ENCODE measurements around the gene FGF14. TPM values are rescaled to one million over a fixed set of nuclear protein-coding genes. Genes with fewer than 3 reads are reported as not detected.

The FGF14 gene
- polyA plus RNA-seq, 1 of the 3 experiments (the other 2 are of a cell fraction) = 0.20 TPM

DNA sequence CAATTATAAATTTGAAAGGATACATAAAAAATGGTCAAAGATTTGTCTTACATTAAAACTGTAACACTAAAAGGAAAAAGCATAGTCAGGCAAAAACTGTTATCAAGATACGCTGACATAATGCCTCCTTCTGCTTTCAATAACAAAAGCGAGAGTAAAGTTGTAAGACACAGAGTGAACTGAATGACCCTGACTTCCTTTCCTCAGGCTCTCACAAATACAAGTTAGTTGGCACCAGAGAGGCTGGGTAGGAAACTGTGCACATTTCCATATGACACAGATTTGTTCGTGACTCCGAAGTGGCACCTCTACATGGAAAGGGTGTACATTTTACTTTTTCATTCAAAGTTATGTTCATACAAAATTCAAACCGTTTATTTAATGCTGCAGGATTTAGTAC, 15.4 kb downstream of the FGF14 start (continued):
- TF ChIP-seq, protein P1, sequence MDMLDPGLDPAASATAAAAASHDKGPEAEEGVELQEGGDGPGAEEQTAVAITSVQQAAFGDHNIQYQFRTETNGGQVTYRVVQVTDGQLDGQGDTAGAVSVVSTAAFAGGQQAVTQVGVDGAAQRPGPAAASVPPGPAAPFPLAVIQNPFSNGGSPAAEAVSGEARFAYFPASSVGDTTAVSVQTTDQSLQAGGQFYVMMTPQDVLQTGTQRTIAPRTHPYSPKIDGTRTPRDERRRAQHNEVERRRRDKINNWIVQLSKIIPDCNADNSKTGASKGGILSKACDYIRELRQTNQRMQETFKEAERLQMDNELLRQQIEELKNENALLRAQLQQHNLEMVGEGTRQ (IDR thresholded peaks at IDR 0.05; ENCODE audit: borderline replicate concordance, low read depth, low read length) = no peak
- no peak for TF ChIP-seq ELF1 (IDR thresholded peaks at IDR 0.05)
- TF ChIP-seq FOXM1 (IDR thresholded peaks at IDR 0.05; ENCODE audit: low read depth) = no peak
- TF ChIP-seq JUND (IDR thresholded peaks at IDR 0.05) = no peak
- no peak for TF ChIP-seq RFX5 (IDR thresholded peaks at IDR 0.05; ENCODE audit: low read length)
- TF ChIP-seq GABPA (IDR thresholded peaks at IDR 0.05; ENCODE audit: low read depth) = no peak

DNA sequence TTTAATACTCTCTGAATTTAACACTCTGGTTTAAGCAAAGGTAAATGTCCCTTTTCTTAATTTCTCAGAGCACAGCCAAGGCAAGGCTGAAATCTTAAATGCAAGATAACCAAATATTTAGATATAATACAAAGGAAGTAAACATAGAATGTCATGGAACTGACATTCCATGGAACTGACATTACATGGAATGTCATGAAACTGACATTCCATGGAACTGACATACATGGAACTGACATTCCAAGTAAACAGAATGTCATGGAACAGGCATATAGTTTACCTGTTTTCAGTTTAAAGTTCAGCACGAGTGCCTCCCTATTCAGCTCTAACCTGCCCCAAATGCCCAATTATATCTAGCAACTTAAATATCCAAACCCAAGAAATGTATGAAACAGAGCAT, 21.8 kb downstream of the FGF14 start:
- no peak overlapping the region for H3K9ac ChIP-seq
- no peak overlapping the region for H2AFZ ChIP-seq (ENCODE audit: low read depth)
- no peaks in the 10 kb centered on the region for H3K27me3 ChIP-seq (ENCODE audit: insufficient read depth)
- no peak overlapping the region for H3K4me2 ChIP-seq
- H4K20me1 ChIP-seq (ENCODE audit: insufficient read depth) = no peaks in the 10 kb centered on the region
- no peak overlapping the region for H3K4me3 ChIP-seq (ENCODE audit: low read depth in 2 of 2, low read length in 1 of 2)
- ChIA-PET POLR2A (no interaction called here), CTCF (interaction anchor here (1.6 kb wide), 1 partner anchor 56 kb away, joined by 4 read pairs; no protein-coding TSS in a partner anchor)
- no peak overlapping the region; a peak in 1 of 4 replicates for H3K27ac ChIP-seq (ENCODE audit: low read depth in 2 of 2, low read length in 1 of 2)
- H3F3A ChIP-seq (replicated peaks; ENCODE audit: insufficient read depth) = no peaks in the 10 kb centered on the region
- H3K9me3 ChIP-seq = no peaks in the 10 kb centered on the region
- 60% methylated on average over 1 of the region's 1 CpG for WGBS (ENCODE audit: low lambda C conversion rate)
- H3K4me1 ChIP-seq (ENCODE audit: control insufficient read depth in 1 of 2, insufficient read depth in 2 of 2, low read depth in 1 of 2, low read length in 1 of 2) = peaks cover 0 to 8% of the 10 kb centered on the region in 2 experiments; a peak in 2 of 4 replicates
- peaks cover 0 to 5% of the 10 kb centered on the region in 2 experiments for H3K36me3 ChIP-seq (replicated peaks in 1 of 2; ENCODE audit: control insufficient read depth in 1 of 2, insufficient read depth in 2 of 2, low read length in 1 of 2)
- H3K79me2 ChIP-seq (ENCODE audit: insufficient read depth) = no peaks in the 10 kb centered on the region
- no peaks in the 10 kb centered on the region for H3K9me2 ChIP-seq
- DNase-seq = no peak
- TF ChIP-seq TCF12 (IDR thresholded peaks at IDR 0.05) = no peak
- TF ChIP-seq MEF2A (IDR thresholded peaks at IDR 0.05; ENCODE audit: borderline replicate concordance, low read depth) = no peak
- TF ChIP-seq, protein P2, sequence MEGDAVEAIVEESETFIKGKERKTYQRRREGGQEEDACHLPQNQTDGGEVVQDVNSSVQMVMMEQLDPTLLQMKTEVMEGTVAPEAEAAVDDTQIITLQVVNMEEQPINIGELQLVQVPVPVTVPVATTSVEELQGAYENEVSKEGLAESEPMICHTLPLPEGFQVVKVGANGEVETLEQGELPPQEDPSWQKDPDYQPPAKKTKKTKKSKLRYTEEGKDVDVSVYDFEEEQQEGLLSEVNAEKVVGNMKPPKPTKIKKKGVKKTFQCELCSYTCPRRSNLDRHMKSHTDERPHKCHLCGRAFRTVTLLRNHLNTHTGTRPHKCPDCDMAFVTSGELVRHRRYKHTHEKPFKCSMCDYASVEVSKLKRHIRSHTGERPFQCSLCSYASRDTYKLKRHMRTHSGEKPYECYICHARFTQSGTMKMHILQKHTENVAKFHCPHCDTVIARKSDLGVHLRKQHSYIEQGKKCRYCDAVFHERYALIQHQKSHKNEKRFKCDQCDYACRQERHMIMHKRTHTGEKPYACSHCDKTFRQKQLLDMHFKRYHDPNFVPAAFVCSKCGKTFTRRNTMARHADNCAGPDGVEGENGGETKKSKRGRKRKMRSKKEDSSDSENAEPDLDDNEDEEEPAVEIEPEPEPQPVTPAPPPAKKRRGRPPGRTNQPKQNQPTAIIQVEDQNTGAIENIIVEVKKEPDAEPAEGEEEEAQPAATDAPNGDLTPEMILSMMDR (IDR thresholded peaks at IDR 0.05) = no peak
- no peak for TF ChIP-seq TAF1 (IDR thresholded peaks at IDR 0.05; ENCODE audit: borderline replicate concordance, low read depth, low read length)

DNA sequence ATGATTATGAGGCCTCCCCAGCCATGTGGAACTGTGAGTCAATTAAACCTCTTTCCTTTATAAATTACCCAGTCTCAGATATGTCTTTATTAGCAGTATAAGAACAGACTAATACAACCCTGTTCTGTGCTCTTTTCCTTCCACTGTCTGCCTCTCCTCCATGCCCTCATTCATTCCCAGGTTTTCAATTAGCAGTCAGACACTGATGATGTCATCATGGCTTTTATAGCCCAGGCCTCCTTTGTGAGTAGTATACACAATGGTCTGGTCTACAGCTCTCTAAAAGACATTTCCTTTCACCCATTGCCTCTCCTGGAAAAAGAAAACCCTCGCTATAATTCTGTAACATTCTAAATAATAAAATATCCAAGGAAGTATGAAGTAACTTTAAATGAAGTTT, 25.5 kb downstream of the FGF14 start:
- H3F3A ChIP-seq (replicated peaks; ENCODE audit: insufficient read depth) = no peaks in the 10 kb centered on the region
- no peaks in the 10 kb centered on the region for H4K20me1 ChIP-seq (ENCODE audit: insufficient read depth)
- WGBS (ENCODE audit: low lambda C conversion rate) = 87% methylated on average over 1 of the region's 1 CpG
- no peaks in the 10 kb centered on the region for H3K27me3 ChIP-seq (ENCODE audit: insufficient read depth)
- H3K27ac ChIP-seq (ENCODE audit: low read depth in 2 of 2, low read length in 1 of 2) = peak overlapping the region in 1 of 2 experiments; percentile 23; a peak in 1 of 4 replicates
- POLR2A ChIA-PET = interaction anchor here (1.0 kb wide), 1 partner anchor 18 kb away, joined by 3 read pairs; no protein-coding TSS in a partner anchor
- no peaks in the 10 kb centered on the region for H3K9me2 ChIP-seq
- TF ChIP-seq, protein P3, sequence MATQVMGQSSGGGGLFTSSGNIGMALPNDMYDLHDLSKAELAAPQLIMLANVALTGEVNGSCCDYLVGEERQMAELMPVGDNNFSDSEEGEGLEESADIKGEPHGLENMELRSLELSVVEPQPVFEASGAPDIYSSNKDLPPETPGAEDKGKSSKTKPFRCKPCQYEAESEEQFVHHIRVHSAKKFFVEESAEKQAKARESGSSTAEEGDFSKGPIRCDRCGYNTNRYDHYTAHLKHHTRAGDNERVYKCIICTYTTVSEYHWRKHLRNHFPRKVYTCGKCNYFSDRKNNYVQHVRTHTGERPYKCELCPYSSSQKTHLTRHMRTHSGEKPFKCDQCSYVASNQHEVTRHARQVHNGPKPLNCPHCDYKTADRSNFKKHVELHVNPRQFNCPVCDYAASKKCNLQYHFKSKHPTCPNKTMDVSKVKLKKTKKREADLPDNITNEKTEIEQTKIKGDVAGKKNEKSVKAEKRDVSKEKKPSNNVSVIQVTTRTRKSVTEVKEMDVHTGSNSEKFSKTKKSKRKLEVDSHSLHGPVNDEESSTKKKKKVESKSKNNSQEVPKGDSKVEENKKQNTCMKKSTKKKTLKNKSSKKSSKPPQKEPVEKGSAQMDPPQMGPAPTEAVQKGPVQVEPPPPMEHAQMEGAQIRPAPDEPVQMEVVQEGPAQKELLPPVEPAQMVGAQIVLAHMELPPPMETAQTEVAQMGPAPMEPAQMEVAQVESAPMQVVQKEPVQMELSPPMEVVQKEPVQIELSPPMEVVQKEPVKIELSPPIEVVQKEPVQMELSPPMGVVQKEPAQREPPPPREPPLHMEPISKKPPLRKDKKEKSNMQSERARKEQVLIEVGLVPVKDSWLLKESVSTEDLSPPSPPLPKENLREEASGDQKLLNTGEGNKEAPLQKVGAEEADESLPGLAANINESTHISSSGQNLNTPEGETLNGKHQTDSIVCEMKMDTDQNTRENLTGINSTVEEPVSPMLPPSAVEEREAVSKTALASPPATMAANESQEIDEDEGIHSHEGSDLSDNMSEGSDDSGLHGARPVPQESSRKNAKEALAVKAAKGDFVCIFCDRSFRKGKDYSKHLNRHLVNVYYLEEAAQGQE (IDR thresholded peaks at IDR 0.05; ENCODE audit: low read depth, low read length) = no peak
- no peak for TF ChIP-seq TEAD4 (IDR thresholded peaks at IDR 0.05; ENCODE audit: borderline replicate concordance, insufficient read depth)
- TF ChIP-seq TCF12 (IDR thresholded peaks at IDR 0.05) = no peak
- TF ChIP-seq FOXJ3 (CRISPR knock-in tag; IDR thresholded peaks at IDR 0.05) = no peak
- H3K9ac ChIP-seq = no peak overlapping the region
- no peak overlapping the region for H3K4me2 ChIP-seq
- H3K9me3 ChIP-seq = no peaks in the 10 kb centered on the region
- no peak overlapping the region for H2AFZ ChIP-seq (ENCODE audit: low read depth)
- CTCF ChIA-PET = interaction anchor here (1.2 kb wide), 1 partner anchor 19 kb away, joined by 3 read pairs; no protein-coding TSS in a partner anchor
- H3K4me3 ChIP-seq (ENCODE audit: low read depth in 2 of 2, low read length in 1 of 2) = no peak overlapping the region
- H3K36me3 ChIP-seq (replicated peaks in 1 of 2; ENCODE audit: control insufficient read depth in 1 of 2, insufficient read depth in 2 of 2, low read length in 1 of 2) = peaks cover 0 to 3% of the 10 kb centered on the region in 2 experiments
- H3K79me2 ChIP-seq (ENCODE audit: insufficient read depth) = no peaks in the 10 kb centered on the region
- DNase-seq = no peak
- peaks cover 0 to 8% of the 10 kb centered on the region in 2 experiments; a peak in 2 of 4 replicates for H3K4me1 ChIP-seq (ENCODE audit: control insufficient read depth in 1 of 2, insufficient read depth in 2 of 2, low read depth in 1 of 2, low read length in 1 of 2)

Data from SK-N-SH (cell line).